Activated T-helper 2 cell treated with anti-CD3 and anti-CD28 coated beads, Interferon-gamma antibody, Interleukin-2, Interleukin-4, amounts not matched to agents 10 μg/mL and 5 μg/mL and 100 μg/mL, durations not matched to agents 14 hours and 24 hours and 36 hours (primary cell): ENCODE results near the gene SLC25A28. TPM values are rescaled to one million over a fixed set of nuclear protein-coding genes. Genes with fewer than 3 reads are reported as not detected.
A peak's percentile ranks its signal among the peaks of the same experiment; 100 is the strongest.

Source experiments
- DNase-seq: peaks from one replicate; pipeline ENCODE4 v3.0.0; 2021; ENCODE audit warnings: low spot score
- H3K27ac Mint-ChIP-seq: one replicate; pipeline ENCODE4 v1.8.0; 2021; ENCODE audit warnings: mixed read lengths
- H3K27me3 Mint-ChIP-seq: one replicate; pipeline ENCODE4 v1.8.0; 2021; ENCODE audit warnings: low read depth, mixed read lengths
- H3K36me3 Mint-ChIP-seq: one replicate; pipeline ENCODE4 v1.8.0; 2021; ENCODE audit warnings: low read depth, mixed read lengths
- H3K4me1 Mint-ChIP-seq: one replicate; pipeline ENCODE4 v1.8.0; 2021; ENCODE audit warnings: low read depth, mixed read lengths
- H3K4me3 Mint-ChIP-seq: one replicate; pipeline ENCODE4 v1.8.0; 2021; ENCODE audit warnings: low read depth, mild to moderate bottlenecking, moderate library complexity, mixed read lengths
- H3K9me3 Mint-ChIP-seq: one replicate; pipeline ENCODE4 v1.8.0; 2021; ENCODE audit warnings: mixed read lengths
- intact Hi-C: fragments of 100-400 bp; cut with micrococcal nuclease; formaldehyde crosslinking; loops from one replicate; pipeline ENCODE4 v1.15.1; 2023
- total RNA-seq: library from RNA; stranded (reverse); gene quantifications from 2 replicates; pipeline ENCODE4 v1.2.3, GENCODE V29; 2022

The SLC25A28 gene, protein sequence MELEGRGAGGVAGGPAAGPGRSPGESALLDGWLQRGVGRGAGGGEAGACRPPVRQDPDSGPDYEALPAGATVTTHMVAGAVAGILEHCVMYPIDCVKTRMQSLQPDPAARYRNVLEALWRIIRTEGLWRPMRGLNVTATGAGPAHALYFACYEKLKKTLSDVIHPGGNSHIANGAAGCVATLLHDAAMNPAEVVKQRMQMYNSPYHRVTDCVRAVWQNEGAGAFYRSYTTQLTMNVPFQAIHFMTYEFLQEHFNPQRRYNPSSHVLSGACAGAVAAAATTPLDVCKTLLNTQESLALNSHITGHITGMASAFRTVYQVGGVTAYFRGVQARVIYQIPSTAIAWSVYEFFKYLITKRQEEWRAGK
- total RNA-seq, result 45.0 and 46.5 TPM in 2 replicates

DNA sequence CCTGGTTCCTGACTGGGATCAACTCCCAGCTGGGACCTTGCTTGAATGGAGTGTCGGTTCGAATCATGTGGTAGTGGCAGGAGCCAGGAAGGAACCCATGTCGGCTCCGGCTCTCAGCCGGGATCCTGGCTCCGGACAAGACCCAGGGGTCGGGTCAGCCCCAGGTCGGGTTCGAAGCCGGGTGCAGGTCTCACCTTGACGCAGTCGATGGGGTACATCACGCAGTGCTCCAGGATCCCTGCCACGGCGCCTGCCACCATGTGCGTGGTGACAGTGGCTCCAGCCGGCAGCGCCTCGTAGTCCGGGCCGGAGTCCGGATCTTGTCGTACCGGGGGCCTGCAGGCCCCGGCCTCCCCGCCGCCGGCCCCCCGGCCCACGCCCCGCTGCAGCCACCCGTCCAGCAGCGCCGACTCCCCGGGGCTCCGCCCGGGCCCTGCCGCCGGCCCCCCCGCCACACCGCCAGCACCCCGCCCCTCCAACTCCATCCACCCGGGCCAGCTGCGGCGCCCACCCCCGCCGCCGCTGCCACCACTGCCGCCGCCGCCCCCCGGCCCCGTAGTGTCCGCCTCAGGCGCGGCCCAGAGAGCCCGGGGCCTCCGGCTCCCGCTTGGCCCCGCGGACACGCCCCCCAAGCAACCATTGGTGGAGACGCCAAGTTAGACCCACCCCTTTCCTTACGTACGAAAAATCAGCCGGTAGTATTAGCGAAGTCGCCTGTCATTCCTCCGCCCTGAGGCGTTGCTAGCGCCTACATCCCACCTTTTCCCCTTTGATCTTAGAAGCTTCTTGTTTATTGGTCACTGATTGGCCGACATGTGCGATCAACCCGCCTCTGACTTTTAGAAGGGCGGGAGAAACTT, at the start of gene SLC25A28:
SLC25A28 (minus strand) TSS at position 589 of the 860 bp plus-strand sequence; CDS start at position 485, 104 bp downstream.
- H3K4me3 Mint-ChIP-seq, result peak within 1 kb of the TSS; percentile 90
- peak within 1 kb of the TSS; percentile 90 for H3K27ac Mint-ChIP-seq
- peaks cover 49% of the 10 kb centered on the region for H3K4me1 Mint-ChIP-seq
- H3K27me3 Mint-ChIP-seq, result no peaks in the 10 kb centered on the region
- peak; percentile 94 for DNase-seq
- no peaks in the 10 kb centered on the region for H3K9me3 Mint-ChIP-seq
- H3K36me3 Mint-ChIP-seq, result peaks cover 26% of the 10 kb centered on the region
- intact Hi-C loops, result loop anchor here (1.0 to 5.0 kb wide), 7 partner anchors 39 to 1488 kb away; partner anchors contain the start of genes COX15, CUTC, DNMBP and ENTPD7

DNA sequence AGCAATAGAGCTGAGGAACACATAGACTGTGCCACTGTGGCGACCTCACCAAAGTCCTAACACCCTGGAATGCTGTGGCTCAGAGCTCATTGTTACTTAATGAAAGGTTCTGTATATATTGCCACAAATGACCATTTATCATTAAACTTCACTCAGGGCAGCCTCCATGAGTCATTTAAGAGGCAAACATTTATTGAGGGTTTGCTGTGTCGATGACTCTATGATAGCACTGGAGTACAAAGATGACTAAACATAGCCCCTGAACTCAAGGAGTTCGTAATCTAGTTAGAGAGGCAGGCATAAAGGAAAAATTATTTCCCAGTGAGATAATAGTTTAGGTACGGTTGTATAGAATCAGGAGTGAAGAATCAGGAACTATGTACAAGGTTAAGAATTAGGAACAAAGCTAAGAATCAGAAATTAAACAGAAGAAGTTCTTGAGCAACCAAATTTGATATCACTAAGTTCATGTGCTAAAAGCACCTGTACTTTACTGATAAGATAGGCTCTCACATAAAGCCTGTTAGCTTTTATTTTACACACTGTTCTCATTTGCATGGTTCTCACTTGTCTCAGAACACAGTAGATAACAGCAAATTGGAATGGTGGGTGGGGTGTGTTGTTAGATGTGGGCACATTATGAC, 47.0 kb upstream of the SLC25A28 start:
- peaks cover 5% of the 10 kb centered on the region for H3K4me1 Mint-ChIP-seq
- peaks cover 17% of the 10 kb centered on the region for H3K36me3 Mint-ChIP-seq
- no peak overlapping the region for H3K27ac Mint-ChIP-seq
- no peak for DNase-seq
- intact Hi-C loops, result no loop called here
- H3K9me3 Mint-ChIP-seq, result no peaks in the 10 kb centered on the region
- no peak overlapping the region for H3K4me3 Mint-ChIP-seq
- H3K27me3 Mint-ChIP-seq, result no peaks in the 10 kb centered on the region

DNA sequence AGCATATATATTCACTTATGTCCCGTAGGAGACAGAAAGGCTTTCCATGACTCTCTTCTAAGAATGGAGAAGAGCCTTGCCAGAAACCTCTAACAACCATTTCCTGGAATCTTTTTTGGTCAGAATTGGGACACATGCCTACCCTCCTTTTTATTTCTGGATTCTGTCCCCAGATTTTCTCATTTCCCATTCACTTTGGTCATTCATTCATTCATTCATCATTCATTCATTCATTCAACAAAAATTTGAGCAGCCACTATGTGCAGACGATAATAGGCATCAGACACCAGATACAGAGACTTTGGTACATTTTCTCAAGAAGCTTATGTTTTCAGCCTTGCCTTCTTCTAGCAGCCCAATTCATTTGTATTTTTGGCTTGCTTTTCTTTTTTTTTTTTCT, 45.1 kb upstream of the SLC25A28 start:
- Mint-ChIP-seq H3K4me1 (peaks cover 9% of the 10 kb centered on the region), H3K27ac (no peak overlapping the region), H3K27me3 (no peaks in the 10 kb centered on the region), H3K9me3 (no peaks in the 10 kb centered on the region), H3K36me3 (peaks cover 20% of the 10 kb centered on the region), H3K4me3 (no peak overlapping the region)
- DNase-seq, result no peak
- intact Hi-C loops, result no loop called here

DNA sequence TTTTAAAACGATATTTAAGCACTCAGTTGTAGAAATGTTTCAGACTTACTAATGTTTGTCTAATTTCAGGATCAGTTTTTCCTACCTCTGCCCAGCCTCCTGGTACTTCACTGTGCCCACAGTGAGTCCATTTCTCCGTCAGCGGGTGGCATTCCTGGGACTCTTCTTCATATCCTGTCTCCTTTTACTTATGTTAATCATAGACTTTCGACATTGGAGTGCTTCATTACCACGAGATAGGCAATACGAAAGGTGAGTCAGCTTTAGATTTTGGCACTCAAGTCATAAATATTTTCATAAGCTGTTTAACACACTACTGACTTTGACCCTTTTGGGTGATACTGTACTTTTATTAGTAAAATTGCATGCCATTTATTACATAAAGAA, 41.1 kb upstream of the SLC25A28 start:
- no peak overlapping the region for H3K27ac Mint-ChIP-seq
- no peaks in the 10 kb centered on the region for H3K9me3 Mint-ChIP-seq
- H3K36me3 Mint-ChIP-seq, result peaks cover 18% of the 10 kb centered on the region
- H3K4me1 Mint-ChIP-seq, result peaks cover 18% of the 10 kb centered on the region
- DNase-seq, result no peak
- H3K4me3 Mint-ChIP-seq, result no peak overlapping the region
- intact Hi-C loops, result no loop called here
- H3K27me3 Mint-ChIP-seq, result peaks cover 10% of the 10 kb centered on the region

DNA sequence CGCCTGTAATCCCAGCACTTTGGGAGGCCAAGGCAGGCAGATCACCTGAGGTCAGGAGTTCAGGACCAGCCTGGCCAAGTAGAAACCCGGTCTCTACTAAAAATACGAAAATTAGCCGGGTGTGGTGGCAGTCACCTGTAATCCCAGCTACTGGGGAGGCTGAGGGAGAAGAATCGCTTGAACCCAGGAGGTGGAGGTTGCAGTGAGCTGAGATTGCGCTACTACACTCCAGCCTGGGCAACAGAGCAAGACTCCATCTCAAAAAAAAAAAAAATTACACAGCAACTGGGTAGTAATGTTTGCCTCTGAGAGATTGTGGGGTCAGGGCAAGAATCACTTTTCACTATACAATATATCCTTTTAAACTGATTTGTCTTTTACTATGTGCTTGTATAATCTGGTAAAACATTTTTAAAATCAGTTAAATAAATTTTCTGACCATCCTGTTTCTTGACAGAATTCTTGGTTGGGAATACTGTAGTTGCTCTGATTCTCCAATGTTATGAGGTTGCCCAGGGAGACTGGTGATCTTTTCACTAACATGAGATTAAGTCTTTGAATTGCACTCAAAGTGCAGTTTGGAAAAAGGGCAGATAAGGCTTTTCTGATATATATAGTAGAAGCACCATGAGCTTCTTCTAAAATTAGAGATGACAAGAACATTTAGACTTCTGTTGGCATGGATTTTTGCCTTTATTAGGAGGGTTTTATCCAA, 40.6 kb upstream of the SLC25A28 start:
- intact Hi-C loops, result no loop called here
- Mint-ChIP-seq H3K27me3 (peaks cover 15% of the 10 kb centered on the region), H3K36me3 (peaks cover 17% of the 10 kb centered on the region), H3K4me3 (no peak overlapping the region), H3K9me3 (no peaks in the 10 kb centered on the region), H3K27ac (no peak overlapping the region), H3K4me1 (peaks cover 18% of the 10 kb centered on the region)
- no peak for DNase-seq

DNA sequence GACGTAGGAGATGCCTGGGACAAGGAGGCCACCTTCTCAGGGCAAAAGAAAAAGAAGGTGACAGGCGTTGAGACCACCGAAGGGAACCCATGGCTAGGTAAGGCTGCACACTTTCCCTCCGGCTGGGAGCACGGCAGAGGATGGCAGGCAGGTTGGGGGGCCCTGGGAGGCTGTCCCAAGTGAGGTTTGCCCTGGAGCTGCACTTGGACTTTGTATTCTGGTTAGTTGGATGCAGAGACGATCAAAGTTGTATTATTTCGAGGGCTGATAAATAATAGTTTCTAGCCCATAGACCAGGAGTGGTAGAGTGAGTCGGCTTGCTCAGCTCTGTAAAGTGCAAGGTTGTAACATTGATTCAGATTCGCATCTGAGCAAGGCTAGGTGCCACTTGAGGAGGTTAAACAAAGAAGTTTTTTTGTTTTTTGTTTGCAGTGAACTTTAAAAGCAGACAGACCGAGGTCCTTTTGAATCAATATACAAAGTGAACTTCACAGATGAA, 39.7 kb upstream of the SLC25A28 start:
- intact Hi-C loops, result loop anchor here (1.0 kb wide), 3 partner anchors 40 to 230 kb away; partner anchors contain the start of genes COX15, CUTC, GOT1 and SLC25A28
- Mint-ChIP-seq H3K9me3 (no peaks in the 10 kb centered on the region), H3K36me3 (peaks cover 10% of the 10 kb centered on the region), H3K4me3 (peak overlapping the region; percentile 96), H3K27me3 (peaks cover 19% of the 10 kb centered on the region), H3K4me1 (peaks cover 18% of the 10 kb centered on the region), H3K27ac (no peak overlapping the region)
- peak; percentile 10 for DNase-seq

DNA sequence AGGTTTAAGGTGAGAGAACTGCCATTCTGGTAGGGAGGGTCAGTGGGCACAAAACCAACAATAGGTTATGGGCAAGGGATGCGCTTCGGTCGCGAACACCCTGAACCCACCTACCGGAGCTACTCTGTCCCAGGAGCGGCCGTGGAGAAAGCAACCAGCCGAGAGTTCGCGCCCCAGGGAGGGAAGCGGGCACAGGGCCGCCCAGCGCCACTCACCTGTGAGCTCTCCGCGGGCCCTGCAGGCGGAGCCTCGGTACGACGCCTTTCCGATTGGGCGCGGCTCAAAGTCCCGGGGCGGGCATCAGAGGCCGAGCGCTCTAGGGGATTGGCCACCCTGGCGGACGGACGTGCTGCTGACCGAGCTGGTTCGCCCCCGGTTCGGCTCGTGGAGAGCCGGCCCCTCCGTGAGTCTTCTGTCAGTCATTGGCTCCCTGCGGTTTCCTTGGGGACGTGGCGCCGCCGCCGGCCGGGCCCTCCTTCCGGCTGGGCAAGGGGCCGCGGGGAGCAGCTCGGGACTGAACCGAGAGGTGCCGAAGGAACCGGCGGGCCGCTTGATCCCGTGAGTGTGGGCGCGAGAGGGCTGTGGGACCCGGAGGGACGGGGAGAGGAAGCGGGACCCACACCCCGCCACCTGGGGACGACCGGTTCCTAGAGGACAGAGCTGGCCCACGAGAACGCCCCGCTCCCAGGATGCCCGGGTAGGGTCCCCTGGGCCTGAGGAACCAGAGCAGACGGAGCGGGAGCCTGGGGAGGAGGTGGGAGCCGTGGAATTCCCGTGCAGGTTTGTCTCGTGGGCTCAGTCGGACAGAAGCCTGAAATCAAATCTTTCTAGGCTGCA, 39.0 kb upstream of the SLC25A28 start, which contains the start of gene ENTPD7:
ENTPD7 (plus strand) TSS at position 479 of the 837 bp plus-strand sequence. CDS start 448 bp downstream, outside the sequence.
- intact Hi-C loops, result loop anchor here (1.0 kb wide), 3 partner anchors 39 to 229 kb away; partner anchors contain the start of genes COX15, CUTC, GOT1 and SLC25A28
- peak within 1 kb of the TSS; percentile 96 for H3K4me3 Mint-ChIP-seq
- peak within 1 kb of the TSS; percentile 91 for H3K27ac Mint-ChIP-seq
- peak; percentile 90 for DNase-seq
- peaks cover 18% of the 10 kb centered on the region for H3K4me1 Mint-ChIP-seq
- H3K27me3 Mint-ChIP-seq, result peaks cover 19% of the 10 kb centered on the region
- H3K36me3 Mint-ChIP-seq, result peaks cover 10% of the 10 kb centered on the region
- H3K9me3 Mint-ChIP-seq, result no peaks in the 10 kb centered on the region

DNA sequence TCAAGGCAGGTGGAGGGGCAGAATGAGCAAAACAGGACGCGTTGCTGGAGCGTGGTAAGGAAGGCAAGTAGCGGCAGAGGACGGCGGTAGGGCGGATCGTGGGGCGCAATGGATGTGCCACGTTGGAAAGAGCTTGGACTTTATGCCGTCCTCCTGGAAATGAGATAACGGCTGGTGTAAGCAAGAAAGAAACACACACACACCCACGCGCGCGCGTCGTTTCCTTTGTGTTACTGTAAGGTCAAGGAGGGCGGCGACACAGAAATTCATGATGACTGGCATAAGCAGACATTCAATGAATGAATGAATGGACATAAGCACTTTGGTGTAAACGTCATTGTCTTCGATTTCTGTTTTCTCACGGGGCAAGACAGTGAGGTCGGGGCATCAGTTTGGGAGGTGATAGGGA, 38.4 kb upstream of the SLC25A28 start:
- Mint-ChIP-seq H3K27ac (peak overlapping the region; percentile 91), H3K9me3 (no peaks in the 10 kb centered on the region), H3K4me1 (peaks cover 18% of the 10 kb centered on the region), H3K4me3 (peak overlapping the region; percentile 96), H3K36me3 (peaks cover 7% of the 10 kb centered on the region), H3K27me3 (peaks cover 19% of the 10 kb centered on the region)
- DNase-seq, result peak; percentile 24
- intact Hi-C loops, result loop anchor here (1.0 kb wide), 3 partner anchors 38 to 228 kb away; partner anchors contain the start of genes COX15, CUTC, GOT1 and SLC25A28

DNA sequence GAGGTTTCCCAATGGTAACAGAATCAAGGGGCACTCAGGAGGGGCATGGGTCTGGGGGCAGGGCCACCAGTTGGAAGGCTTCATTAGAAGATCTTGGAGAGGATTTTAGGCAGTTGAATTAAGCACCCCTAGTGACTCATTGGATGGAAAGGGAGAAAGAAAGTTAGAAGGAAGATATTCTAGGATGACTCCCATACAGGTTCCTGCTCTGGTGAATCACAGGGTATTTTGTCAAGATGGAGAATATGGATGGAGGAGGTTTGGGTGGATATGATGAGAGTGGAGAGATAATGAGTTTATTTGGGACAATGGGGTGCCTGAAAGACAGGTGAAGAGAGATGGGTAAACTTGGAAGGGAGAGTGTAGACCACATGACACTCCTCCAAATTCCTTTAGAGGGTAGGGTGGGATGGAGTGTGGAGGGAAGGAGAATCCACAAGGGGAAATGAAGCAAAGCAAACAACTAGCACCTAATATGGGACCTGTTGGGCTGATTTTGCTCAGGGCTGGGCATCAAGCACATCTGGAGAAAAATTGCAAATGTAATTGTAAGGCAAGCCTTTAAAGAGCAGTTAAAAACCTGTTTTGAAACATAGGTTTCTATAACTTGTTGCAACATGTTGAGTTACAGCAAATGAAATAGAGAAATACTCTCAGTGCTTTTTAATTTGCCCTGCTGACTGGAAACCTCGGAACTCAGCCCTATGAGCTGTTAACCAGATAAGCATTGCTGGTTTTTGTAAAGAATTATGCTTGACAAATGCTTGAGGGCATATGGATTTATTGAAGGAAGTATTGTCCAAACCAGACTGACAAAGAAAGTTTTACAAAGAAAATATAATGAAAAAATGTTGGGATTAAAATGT, 36.2 kb upstream of the SLC25A28 start:
- no peaks in the 10 kb centered on the region for H3K36me3 Mint-ChIP-seq
- DNase-seq, result no peak
- no peak overlapping the region for H3K27ac Mint-ChIP-seq
- H3K4me3 Mint-ChIP-seq, result no peak overlapping the region
- H3K27me3 Mint-ChIP-seq, result peaks cover 21% of the 10 kb centered on the region
- H3K9me3 Mint-ChIP-seq, result no peaks in the 10 kb centered on the region
- intact Hi-C loops, result no loop called here
- peaks cover 16% of the 10 kb centered on the region for H3K4me1 Mint-ChIP-seq

DNA sequence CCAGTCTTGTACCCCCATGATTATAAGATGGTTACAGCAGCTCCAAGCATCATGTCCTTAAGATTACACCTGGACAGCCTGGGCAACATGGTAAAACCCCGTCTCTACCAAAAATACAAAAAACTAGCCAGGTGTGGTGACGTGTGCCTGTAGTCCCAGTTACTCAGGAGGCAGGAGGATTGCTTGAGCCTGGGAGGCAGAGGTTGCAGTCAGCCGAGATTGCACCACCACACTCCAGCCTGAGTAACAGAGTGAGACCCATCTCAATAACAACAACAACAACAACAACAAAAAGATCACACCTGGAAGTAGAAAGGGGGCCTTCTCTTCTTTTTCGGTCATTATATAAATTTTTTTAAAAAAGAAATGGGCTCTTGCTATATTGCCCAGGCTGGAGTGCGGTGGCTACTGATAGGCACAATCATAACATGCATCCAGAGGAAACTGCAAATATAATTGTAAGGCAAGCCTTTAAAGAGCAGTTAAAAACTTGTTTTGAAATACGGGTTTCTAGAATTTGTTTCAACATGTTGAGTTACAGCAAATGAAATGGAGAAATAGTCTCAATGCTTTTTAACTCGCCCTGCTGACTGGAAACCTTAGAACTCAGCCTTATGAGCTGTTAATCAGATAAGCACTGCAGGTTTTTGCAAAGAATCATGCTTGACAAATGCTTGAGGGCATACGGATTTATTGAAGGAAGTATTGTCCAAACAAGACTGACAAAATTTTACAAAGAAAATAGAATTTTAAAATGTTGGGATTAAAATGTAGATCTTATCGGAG, 34.3 kb upstream of the SLC25A28 start:
- Mint-ChIP-seq H3K27me3 (peaks cover 24% of the 10 kb centered on the region), H3K4me3 (no peak overlapping the region), H3K4me1 (peaks cover 7% of the 10 kb centered on the region), H3K9me3 (no peaks in the 10 kb centered on the region), H3K27ac (no peak overlapping the region), H3K36me3 (no peaks in the 10 kb centered on the region)
- no peak for DNase-seq
- intact Hi-C loops, result no loop called here
